GM12878 (cell line): ENCODE results near the gene SPATA32. TPM values are rescaled to one million over a fixed set of nuclear protein-coding genes. Genes with fewer than 3 reads are reported as not detected.

Experiments used
- ATAC-seq: fragments of 200-7000 bp; cut with Tn5 transposase; 3 replicates; pipeline ENCODE4 v1.9.1; 2020; ENCODE audit warnings: mild to moderate bottlenecking, moderate library complexity
- BruUV-seq: library from RNA; stranded (reverse); fragments of 400-500 nt; replicated peaks from 2 replicates; lab custom pipeline; 2021; lab: Mats Ljungman, UMichigan
- CTCF ChIA-PET: fragments of 300-600 bp; sonication (Branson Sonifier 250); formaldehyde crosslinking; extraction: SDS; loops from one replicate; lab custom pipeline; 2021; ENCODE audit warnings: inconsistent platforms; lab: Yijun Ruan, JAX
- POLR2A ChIA-PET: fragments of 350-600 bp; formaldehyde crosslinking; extraction: SDS; loops from one replicate; lab custom pipeline; 2021; ENCODE audit warnings: inconsistent platforms; lab: Charles Lee
- RAD21 ChIA-PET: fragments of 300-600 bp; sonication (Branson Sonifier 250); formaldehyde crosslinking; loops from one replicate; lab custom pipeline; 2023; ENCODE audit warnings: antibody characterized with exemption; ENCODE audit not compliant: unreplicated experiment; lab: Charles Lee
- SMC1A ChIA-PET: fragments of 300-600 bp; sonication (Branson Sonifier 250); formaldehyde crosslinking; loops from one replicate; lab custom pipeline; 2023; ENCODE audit not compliant: unreplicated experiment, uncharacterized antibody; lab: Charles Lee
- DNase-seq: peaks from one replicate; pipeline ENCODE4 v3.0.0-alpha.2; 2011; ENCODE audit warnings: low read depth, low spot score
- FAIRE-seq: peaks from 3 replicates; lab custom pipeline; 2011; peaks lifted over from hg19 to GRCh38; lab: Jason Lieb, UNC
- H2AFZ ChIP-seq: 2 replicates; pipeline ENCODE4 v1.6.0; 2011; ENCODE audit warnings: low read depth, low read length, control low read depth; ENCODE audit not compliant: control insufficient read depth
- H3K27ac ChIP-seq: 2 replicates; pipeline ENCODE4 v1.5.1; 2011; ENCODE audit warnings: control low read depth; ENCODE audit not compliant: control insufficient read depth, insufficient read depth
- H3K27me3 ChIP-seq, 2 experiments: replicated peaks in 1 of 2; 2 replicates each; pipeline versions ENCODE4 v1.6.0 to v1.6.1; 2011; ENCODE audit warnings: low read length in 1 of 2; ENCODE audit not compliant: control insufficient read depth in 2 of 2, insufficient read depth in 2 of 2
- H3K36me3 ChIP-seq, 2 experiments: 2 replicates each; pipeline ENCODE4 v1.5.1; 2011; ENCODE audit warnings: low read length in 1 of 2; ENCODE audit not compliant: control insufficient read depth in 2 of 2, insufficient read depth in 2 of 2
- H3K4me1 ChIP-seq: 2 replicates; pipeline ENCODE4 v1.6.1; 2011; ENCODE audit warnings: mild to moderate bottlenecking, low read length, moderate library complexity, mixed read lengths; ENCODE audit not compliant: control insufficient read depth, insufficient read depth
- H3K4me2 ChIP-seq: 2 replicates; pipeline ENCODE4 v1.6.0; 2011; ENCODE audit warnings: control low read depth; ENCODE audit not compliant: control insufficient read depth, insufficient read depth
- H3K4me3 ChIP-seq: fragments of 200-600 bp; sonication (generic); 2 replicates; pipeline ENCODE4 v1.5.1; 2016
- H3K79me2 ChIP-seq: 2 replicates; pipeline ENCODE4 v1.6.0; 2011; ENCODE audit warnings: low read length; ENCODE audit not compliant: control insufficient read depth, insufficient read depth
- H3K9ac ChIP-seq: 2 replicates; pipeline ENCODE4 v1.8.0; 2011; ENCODE audit warnings: low read length, control low read depth, mixed read lengths; ENCODE audit not compliant: control insufficient read depth, insufficient read depth
- H3K9me3 ChIP-seq: replicated peaks from 3 replicates; pipeline ENCODE4 v1.5.1; 2011; ENCODE audit warnings: mild to moderate bottlenecking, low read length; ENCODE audit not compliant: control insufficient read depth, insufficient read depth
- H4K20me1 ChIP-seq: 2 replicates; pipeline ENCODE4 v1.6.0; 2011; ENCODE audit not compliant: control insufficient read depth, insufficient read depth
- BACH1 ChIP-seq: fragments of 450-650 bp; IDR thresholded peaks from 2 replicates; pipeline ENCODE4 v1.6.1; 2017; ENCODE audit warnings: mild to moderate bottlenecking, borderline replicate concordance
- CTCF ChIP-seq, 3 experiments: IDR thresholded peaks in 2 of 3; conservative IDR thresholded peaks in 1 of 3; 2 replicates each; pipeline ENCODE4 v1.5.1; 2011; ENCODE audit warnings: low read depth in 3 of 3, low read length in 3 of 3, mild to moderate bottlenecking in 3 of 3, control low read depth in 2 of 3, moderate library complexity in 2 of 3, inconsistent platforms in 1 of 3, mixed read lengths in 1 of 3; ENCODE audit not compliant: control insufficient read depth in 2 of 3, insufficient read depth in 1 of 3; ENCODE audit errors: extremely low read depth in 1 of 3
- E2F4 ChIP-seq: IDR thresholded peaks from 2 replicates; pipeline ENCODE4 v1.6.1; 2012; ENCODE audit warnings: low read depth, low read length, improper control_type of control experiment
- FOXM1 ChIP-seq: IDR thresholded peaks from 2 replicates; pipeline ENCODE4 v1.6.1; 2012; ENCODE audit warnings: low read depth, mild to moderate bottlenecking, inconsistent platforms, low read length, moderate library complexity
- HCFC1 ChIP-seq: fragments of 150-350 bp; IDR thresholded peaks from 2 replicates; pipeline ENCODE4 v1.6.1; 2014; ENCODE audit warnings: low read length
- IKZF1 ChIP-seq: fragments of 450-650 bp; conservative IDR thresholded peaks from 2 replicates; pipeline ENCODE4 v1.6.1; 2017; ENCODE audit warnings: antibody characterized with exemption, mild to moderate bottlenecking
- IRF3 ChIP-seq: fragments of 450-650 bp; IDR thresholded peaks from 2 replicates; pipeline ENCODE4 v1.6.1; 2014; ENCODE audit warnings: mild to moderate bottlenecking
- KDM1A ChIP-seq: fragments of 200-600 bp; sonication (generic); IDR thresholded peaks from 2 replicates; pipeline ENCODE4 v1.6.1; 2016; ENCODE audit warnings: borderline replicate concordance
- NFIC ChIP-seq: IDR thresholded peaks from 2 replicates; pipeline ENCODE4 v1.6.1; 2012; ENCODE audit warnings: low read depth, mild to moderate bottlenecking, inconsistent platforms, low read length, moderate library complexity
- PRDM15 ChIP-seq: fragments of 450-650 bp; formaldehyde crosslinking; IDR thresholded peaks from 2 replicates; pipeline ENCODE4 v1.4.0; 2020; ENCODE audit warnings: mild to moderate bottlenecking, moderate library complexity
- SMARCA5 ChIP-seq: fragments of 450-650 bp; IDR thresholded peaks from 2 replicates; pipeline ENCODE4 v1.6.1; 2017; ENCODE audit warnings: mild to moderate bottlenecking
- SPI1 ChIP-seq: IDR thresholded peaks from 2 replicates; pipeline ENCODE4 v1.6.1; 2011; ENCODE audit warnings: low read depth, mild to moderate bottlenecking, low read length, moderate library complexity, borderline replicate concordance; ENCODE audit not compliant: insufficient read depth
- ZNF217 ChIP-seq: fragments of 450-650 bp; IDR thresholded peaks from 2 replicates; pipeline ENCODE4 v1.6.1; 2017; ENCODE audit warnings: antibody characterized with exemption, mild to moderate bottlenecking
- ZZZ3 ChIP-seq: IDR thresholded peaks from 2 replicates; pipeline ENCODE4 v1.6.1; 2011; ENCODE audit warnings: low read depth; ENCODE audit not compliant: control insufficient read depth, insufficient read length
- WGBS: methylation state at CpG from one replicate; pipeline ENCODE4 v1.1.6; 2016; ENCODE audit warnings: low lambda C conversion rate; ENCODE audit not compliant: insufficient replicate concordance, insufficient coverage; ENCODE audit errors: missing lambda C conversion rate; 5-methylcytosine and 5-hydroxymethylcytosine counted together
- in situ Hi-C: fragments of 300-500 bp; cut with MboI; formaldehyde crosslinking; loops from 9 replicates; pipeline ENCODE4 v1.14.3; 2018; ENCODE audit warnings: mixed read lengths
- intact Hi-C: fragments of 100-400 bp; cut with micrococcal nuclease; formaldehyde crosslinking; loops from one replicate; pipeline ENCODE4 v1.14.2; 2022; ENCODE audit not compliant: unreplicated experiment
- polyA plus RNA-seq, 11 experiments: library from polyadenylated mRNA; depleted of rRNA in 4 of 11; unstranded in 6 of 11; stranded (reverse) in 5 of 11; fragments of >200 nt; fragmentation: Nextera tagmentation in 4 of 11; fragmentation: Illumina TruSeq in 1 of 11; extraction: Ambion mirVana in 4 of 11; extraction: Trizol in 1 of 11; gene quantifications; 1 replicate in 1 of 11; 2 replicates in 10 of 11; pipeline versions ENCODE4 v1.2.1 to v1.2.3, GENCODE V29; 2011 to 2016; ENCODE audit warnings: inconsistent platforms in 2 of 11, missing spikeins in 2 of 11, low read depth in 1 of 11
- total RNA-seq, 4 experiments: library from RNA; depleted of rRNA in 3 of 4; stranded (reverse); fragments of >200 nt in 3 of 4; fragmentation: Illumina TruSeq in 1 of 4; extraction: Trizol in 1 of 4; gene quantifications; 2 replicates each; pipeline versions ENCODE4 v1.2.1 to v1.2.3, GENCODE V29; 2013 to 2021

SPATA32 gene
- total and polyA plus RNA-seq, 10 of the 15 experiments (the other 5 are each of a cell fraction or from before 2014, with no cell fraction given), result 0.03 to 0.35 (median 0.11) TPM; not detected in 3

GRCh38 chr17:45277216-45277849 lies 15.4 kb upstream of the SPATA32 start:
- in situ Hi-C loops, result loop anchor here (5.0 kb wide), 1 partner anchor 110 kb away; no protein-coding TSS in a partner anchor
- DNase-seq (peak; percentile 66), FAIRE-seq (peak; percentile 96), ATAC-seq (peak; percentile 99)
- Histone ChIP-seq H3K9ac (no peak overlapping the region), H4K20me1 (no peaks in the 10 kb centered on the region), H3K4me1 (peaks cover 4% of the 10 kb centered on the region; the same call in 1 of the 2 replicates), H3K27ac (0 out of 2 replicates have a peak overlapping the region, but pooled peaks have one; percentile 22), H3K36me3 (peaks cover 14 to 27% of the 10 kb centered on the region in 2 experiments), H3K27me3 (no peaks in the 10 kb centered on the region), H3K4me2 (no peak overlapping the region), H3K9me3 (no peaks in the 10 kb centered on the region), H3K79me2 (no peaks in the 10 kb centered on the region), H3K4me3 (no peak overlapping the region), H2AFZ (no peak overlapping the region)
- RAD21 ChIA-PET, result interaction anchor here (0.5 to 6.2 kb wide), 33 partner anchors 11 to 142 kb away, joined by 3 to 150 read pairs (median 5); partner anchors contain the start of genes ACBD4, FMNL1 and MAP3K14
- SMC1A ChIA-PET, result interaction anchor here (0.7 to 6.0 kb wide), 35 partner anchors 10 to 153 kb away, joined by 3 to 184 read pairs (median 6); partner anchors contain the start of genes ACBD4 and MAP3K14
- POLR2A ChIA-PET, result interaction anchor here (0.7 to 3.0 kb wide), 9 partner anchors 17 to 112 kb away, joined by 4 to 19 read pairs (median 7); partner anchors contain the start of gene MAP3K14
- BruUV-seq, result TSS peak; percentile 10
- intact Hi-C loops, result loop anchor here (1.0 to 5.0 kb wide), 3 partner anchors 38 to 108 kb away; partner anchors contain the start of gene FMNL1
- CTCF ChIA-PET, result interaction anchor here (0.7 to 10.7 kb wide), 44 partner anchors 8 to 142 kb away, joined by 3 to 291 read pairs (median 5); partner anchors contain the start of genes ACBD4, FMNL1 and MAP3K14
- 54% methylated on average over 16 of the region's 16 CpGs for WGBS
- TF ChIP-seq NFIC (no peak), ZZZ3 (no peak), SPI1 (no peak), KDM1A (no peak), FOXM1 (0 out of 2 replicates have a peak, but pooled peaks have one; percentile 36), BACH1 (0 out of 2 replicates have a peak, but pooled peaks have one; percentile 28), IRF3 (no peak), PRDM15 (no peak), E2F4 (no peak), SMARCA5 (peak; percentile 78; the same call in 1 of the 2 replicates), CTCF (IDR thresholded peaks at IDR 0.05 in 2 of 3, conservative IDR thresholded peaks at IDR 0.05 in 1 of 3; ENCODE audit: control insufficient read depth in 2 of 3, extremely low read depth in 1 of 3, insufficient read depth in 1 of 3, low read depth in 3 of 3, low read length in 3 of 3) (peak; percentile 73 to 85 (median 81)), HCFC1 (no peak), ZNF217 (no peak), IKZF1 (0 out of 2 replicates have a peak, but pooled peaks have one; percentile 16)
